Activated CD8-positive, alpha-beta memory T cell treated with anti-CD3 and anti-CD28 coated beads, Interleukin-2, amount 50 U/mL, for 24 hours (primary cell): Measurements from ENCODE around the gene ZNF653.
A peak's percentile ranks its signal among the peaks of the same experiment; 100 is the strongest.

Experiments
- DNase-seq: peaks from one replicate; pipeline ENCODE4 v3.0.0-alpha.2; 2020; ENCODE audit errors: extremely low read depth

ZNF653 gene

DNA sequence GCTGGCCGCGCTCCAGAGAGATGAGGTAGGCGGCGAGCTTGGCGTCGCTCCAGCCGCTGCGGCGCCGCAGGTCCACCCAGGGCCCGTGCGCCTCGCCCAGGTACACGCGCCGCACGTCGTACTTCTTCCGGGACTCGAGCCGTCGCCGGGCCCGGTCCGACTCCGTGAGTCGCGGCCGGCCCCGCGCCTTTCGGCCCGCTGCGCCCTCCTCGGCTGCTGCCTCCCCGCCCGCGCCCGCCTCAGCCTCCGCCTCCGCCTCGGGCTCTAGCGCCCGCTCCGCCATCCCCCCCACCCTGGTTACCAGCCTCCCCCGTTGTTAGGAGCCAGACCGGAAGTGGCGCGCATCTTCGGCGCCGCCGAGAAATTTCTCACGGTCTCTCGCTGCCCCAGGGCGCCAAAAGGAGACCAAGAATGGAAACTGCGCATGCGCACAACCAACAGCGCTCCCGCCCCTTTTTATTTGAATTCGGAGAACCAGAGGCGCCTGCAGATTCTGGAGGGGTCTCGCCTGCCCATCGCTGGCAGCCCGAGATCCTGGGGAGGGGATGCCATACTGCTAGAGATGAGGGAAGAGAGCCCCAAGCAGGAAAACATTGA lies at the start of gene ZNF653:
TSS of gene ZNF653 (minus strand) at position 336 of the 597 bp plus-strand sequence. CDS start at position 283, 53 bp downstream.
- DNase-seq, result peak; percentile 86

- DNase-seq, result no peak
Measured at GRCh38 chr19:11555246-11555645, 49.6 kb upstream of the ZNF653 start.

GRCh38 chr19:11554160-11554559 lies 48.5 kb upstream of the ZNF653 start:
- DNase-seq, result no peak

GRCh38 chr19:11552666-11553372 lies 47.2 kb upstream of the ZNF653 start:
- DNase-seq, result no peak

GRCh38 chr19:11551603-11552235 lies 46.1 kb upstream of the ZNF653 start:
- DNase-seq, result no peak

DNA sequence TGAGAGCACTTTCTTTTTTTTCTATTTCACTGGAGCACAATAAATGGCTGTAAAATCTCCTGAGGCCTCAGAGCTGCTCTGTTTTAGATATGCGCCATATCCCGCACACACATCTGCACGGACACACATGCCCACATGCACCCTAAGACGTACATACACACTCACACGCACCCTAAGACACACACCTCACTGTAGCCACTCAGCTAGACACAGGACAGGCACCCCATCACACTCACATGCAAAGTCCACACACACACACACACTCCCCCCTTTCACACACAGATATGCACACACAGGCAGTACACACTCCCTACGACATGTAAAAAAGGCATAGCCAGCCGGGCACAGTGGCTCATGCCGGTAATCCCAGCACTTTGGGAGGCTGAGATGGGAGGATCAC lies 44.6 kb upstream of the ZNF653 start:
- DNase-seq, result no peak

- DNase-seq, result no peak
Measured at GRCh38 chr19:11549386-11549953, 43.8 kb upstream of the ZNF653 start.

DNA sequence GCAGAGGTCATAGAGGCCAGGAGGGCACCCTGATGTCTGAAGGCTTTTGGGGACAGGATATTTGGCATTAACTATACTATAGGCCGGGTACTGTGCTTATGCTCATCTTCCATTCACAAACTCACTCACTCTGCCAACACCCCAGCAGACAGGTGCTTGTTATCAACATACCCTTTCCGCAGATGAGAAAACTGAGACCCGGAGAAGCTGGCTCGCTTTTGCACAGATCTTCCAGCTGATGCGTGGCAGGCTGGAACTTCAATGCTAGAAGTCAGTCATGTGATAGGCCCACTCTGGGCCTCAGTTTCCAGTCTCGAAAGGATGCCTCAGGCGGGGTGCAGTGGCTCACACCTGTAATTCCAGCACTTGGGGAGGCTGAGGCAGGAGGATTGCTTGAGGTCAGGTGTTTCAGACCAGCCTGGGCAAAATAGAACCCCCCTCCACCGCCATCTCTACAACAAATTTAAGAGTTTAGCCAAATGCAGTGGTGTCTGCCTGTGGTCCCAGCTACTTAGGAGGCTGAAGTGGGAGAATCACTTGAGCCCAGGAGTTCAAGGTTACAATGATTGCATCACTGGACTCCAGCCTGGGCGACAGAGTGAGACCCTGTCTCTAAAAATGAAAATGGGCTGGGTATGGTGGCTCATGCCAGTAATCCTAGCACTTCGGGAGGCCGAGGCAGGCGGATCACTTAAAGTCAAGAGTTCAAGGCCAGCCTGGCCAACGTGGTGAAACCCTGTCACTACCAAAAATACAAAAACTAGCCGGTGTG lies 42.5 kb upstream of the ZNF653 start:
- DNase-seq, result no peak

GRCh38 chr19:11541238-11541637 lies 35.6 kb upstream of the ZNF653 start:
- no peak for DNase-seq

GRCh38 chr19:11540645-11541044 lies 35.0 kb upstream of the ZNF653 start:
- DNase-seq, result no peak

DNA sequence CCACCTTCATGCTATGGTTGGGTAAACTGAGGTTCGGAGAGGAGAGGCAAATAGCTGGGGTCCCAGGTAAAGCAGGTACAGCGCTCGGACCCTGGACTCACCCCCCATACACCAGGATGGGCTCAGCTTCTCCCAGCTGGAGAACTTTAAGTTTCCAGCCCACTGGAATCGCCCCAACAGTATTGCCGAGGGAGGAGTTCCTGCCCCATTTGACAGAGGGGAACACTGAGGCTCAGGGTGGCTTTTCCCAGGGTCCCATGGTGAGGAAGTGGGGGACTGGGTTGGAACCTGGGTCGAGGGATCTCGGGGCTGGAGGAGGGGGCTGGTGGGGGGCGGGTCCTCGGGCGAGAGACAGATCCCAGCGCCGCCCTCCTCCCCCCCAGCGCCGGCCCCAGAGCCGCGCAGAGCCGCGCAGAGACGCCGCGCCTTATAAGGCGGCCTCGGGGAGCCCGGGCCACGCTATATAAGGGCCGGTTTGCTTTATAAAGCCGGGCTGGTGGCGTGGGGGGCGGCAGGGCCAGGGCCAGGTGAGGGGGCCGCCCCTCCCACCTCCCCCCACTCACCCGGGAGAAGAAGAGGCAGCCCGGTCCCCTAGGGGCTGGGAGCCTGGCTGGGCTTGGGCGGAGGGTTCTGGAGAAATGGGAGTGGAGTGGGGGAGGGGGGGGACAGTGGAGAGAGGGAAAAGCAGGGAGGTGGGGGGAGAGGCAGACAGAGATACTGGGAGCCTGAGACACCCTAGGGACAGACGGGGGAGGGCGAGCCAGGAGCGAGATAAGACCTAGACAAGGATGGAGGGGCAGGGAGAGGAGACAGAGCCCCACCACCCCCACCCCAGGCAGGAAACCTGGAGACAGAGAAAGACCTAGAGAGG lies 34.1 kb upstream of the ZNF653 start:
- DNase-seq, result no peak

- no peak for DNase-seq
Measured at GRCh38 chr19:11538232-11539036, 32.8 kb upstream of the ZNF653 start, which contains the start of gene CNN1. Gene CNN1 (plus strand): TSS chr19:11538851. CDS start chr19:11538928, 77 bp downstream.

DNA sequence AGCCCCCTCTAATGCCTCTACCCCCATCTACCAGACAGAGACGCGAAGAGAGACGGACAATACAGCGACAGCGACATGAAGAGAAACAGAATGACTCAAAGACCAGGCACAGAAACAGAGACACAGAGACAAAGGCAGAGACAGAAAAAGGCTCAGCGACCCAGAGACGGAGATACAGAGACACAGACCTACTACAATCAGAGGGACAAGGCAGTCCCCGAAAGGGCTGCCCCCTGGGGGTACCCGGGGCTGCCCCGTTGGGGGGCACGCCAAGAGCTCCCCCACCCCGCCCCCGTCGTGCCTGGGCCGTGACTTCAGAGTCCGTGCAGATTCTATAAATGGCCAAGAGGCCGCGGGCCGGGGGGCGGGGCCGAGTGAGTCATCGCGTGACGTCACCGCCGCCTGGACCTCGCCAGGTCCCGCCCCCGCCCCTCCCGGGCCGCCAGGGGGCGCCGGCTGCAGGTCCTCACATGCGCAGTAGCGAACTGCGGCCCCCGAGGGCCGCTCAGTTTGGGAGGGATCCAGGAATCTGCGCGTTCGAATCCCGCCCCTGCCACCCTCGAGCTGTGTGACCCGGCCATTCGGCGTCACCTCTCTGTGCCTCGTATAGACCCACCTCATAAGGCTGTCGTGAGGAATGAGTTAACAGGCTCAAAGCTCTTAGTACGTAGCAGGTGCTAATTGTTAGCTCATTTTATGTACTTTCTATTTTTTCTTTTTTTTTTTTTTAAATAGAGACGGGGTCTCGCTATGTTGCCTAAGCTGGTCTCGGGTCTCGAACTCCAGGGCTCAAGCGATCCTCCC lies 30.4 kb upstream of the ZNF653 start:
- DNase-seq, result peak; percentile 61

DNA sequence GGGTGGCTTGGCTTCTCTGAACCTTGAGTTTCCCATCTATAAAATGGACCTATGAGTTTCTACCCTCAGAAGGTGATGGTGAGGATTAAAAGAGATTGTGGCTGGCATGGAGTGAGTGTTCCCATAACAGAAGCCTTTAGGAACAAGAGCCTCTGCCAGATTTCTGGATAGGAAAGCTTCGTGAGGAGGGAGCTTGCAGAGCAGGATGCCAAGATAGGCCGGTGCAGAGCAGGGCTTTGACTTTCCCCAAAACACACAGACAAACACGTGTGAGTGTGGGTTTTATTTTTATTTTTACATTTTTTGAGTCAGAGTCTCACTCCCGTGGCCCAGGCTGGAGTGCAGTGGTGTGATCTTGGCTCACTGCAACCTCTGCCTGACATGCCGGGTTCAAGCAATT lies 29.3 kb upstream of the ZNF653 start:
- no peak for DNase-seq

- DNase-seq, result no peak
Measured at GRCh38 chr19:11534538-11534937, 28.9 kb upstream of the ZNF653 start.

DNA sequence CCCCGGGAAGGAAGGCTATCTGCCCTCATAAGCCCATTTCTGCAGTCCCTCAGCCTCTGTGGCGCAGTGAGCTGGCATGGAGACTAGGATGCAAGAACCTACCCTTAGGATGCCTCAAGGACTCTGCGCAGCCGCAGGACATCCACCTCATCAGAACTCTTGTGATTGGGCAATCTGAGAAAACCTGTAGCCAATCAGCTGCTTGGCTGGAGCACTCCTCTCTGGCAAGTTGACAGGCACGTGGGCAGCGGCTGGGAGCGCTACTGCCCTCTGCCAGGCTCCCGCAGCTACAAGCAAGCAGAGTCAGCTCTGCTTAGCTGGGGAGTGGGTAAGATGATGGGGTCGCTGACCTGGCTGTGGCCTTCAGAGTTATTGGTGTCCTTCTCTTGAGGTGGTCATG lies 24.8 kb upstream of the ZNF653 start:
- DNase-seq, result no peak

DNA sequence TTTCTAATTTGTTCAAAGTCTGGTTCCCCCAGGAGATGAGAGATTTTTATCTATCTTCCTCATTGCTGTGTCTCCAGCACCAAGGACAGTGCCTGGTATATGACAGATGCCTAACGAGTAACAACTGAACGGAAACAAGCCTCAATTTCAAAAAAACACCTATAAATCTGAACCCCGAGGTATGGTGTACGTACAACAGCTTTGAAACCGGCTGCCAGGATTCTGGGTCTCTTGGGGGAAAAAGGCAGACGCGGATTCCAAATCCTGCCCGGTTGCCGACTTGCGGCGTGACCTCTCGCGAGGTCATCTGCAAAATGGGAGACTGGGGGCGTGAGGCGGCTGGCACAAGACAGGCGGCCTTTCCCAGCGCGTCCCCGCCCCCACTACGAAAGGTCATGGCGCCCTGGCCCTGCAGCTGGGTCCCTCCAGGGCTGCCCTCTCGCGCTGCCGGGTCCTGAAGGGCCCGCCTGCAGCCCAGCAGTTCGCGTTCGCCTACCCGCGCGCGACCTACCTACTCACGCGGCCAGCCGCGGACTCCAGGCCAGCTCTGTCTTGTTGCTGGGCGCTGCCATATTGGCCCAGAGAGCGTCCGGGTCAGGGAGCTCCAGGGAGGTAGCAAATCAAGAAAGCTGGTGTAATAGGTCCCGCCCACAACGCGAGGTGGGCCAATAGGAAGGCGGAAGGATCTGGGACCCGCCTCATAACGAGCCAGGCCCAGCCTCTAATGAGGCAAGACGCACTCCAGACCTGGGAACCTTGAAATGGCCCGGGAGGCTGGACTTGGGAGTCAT lies 23.1 kb upstream of the ZNF653 start, which contains the start of gene ECSIT:
TSS of gene ECSIT (minus strand) at position 584 of the 791 bp plus-strand sequence. CDS start 9,964 bp downstream, outside the sequence.
- DNase-seq, result peak; percentile 75

DNA sequence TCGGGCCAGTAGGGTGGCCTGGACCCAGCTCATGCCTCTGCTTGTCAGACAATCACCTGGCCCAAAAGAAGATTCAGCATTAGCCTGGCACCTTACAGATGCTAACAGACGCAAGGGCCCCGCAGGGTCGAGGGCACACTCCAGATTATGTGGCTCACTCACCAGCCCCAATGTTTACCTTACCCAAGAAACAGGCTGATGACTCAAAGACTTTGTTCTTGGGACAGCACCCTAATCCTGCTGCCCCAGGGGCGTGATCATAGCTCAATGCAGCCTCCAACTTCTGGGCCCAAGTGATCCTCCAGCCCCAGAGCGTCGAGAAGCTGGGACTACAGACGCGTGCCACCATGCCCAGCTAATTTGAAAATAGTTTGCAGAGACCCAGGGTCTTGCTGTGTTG lies 13.5 kb upstream of the ZNF653 start:
- no peak for DNase-seq
